ENCODE results near the gene TUFM. TPM values are rescaled to one million over a fixed set of nuclear protein-coding genes. Genes with fewer than 3 reads are reported as not detected.

The TUFM gene
- total RNA-seq, 1 donor from 2014 or later = 122 TPM

GRCh38 chr16:28839004-28839639, 7.0 kb downstream of the TUFM start:
- H3K27ac Mint-ChIP-seq = peak overlapping the region; percentile 64

GRCh38 chr16:28838558-28838918, 7.6 kb downstream of the TUFM start:
- TF ChIP-seq CTCF (IDR thresholded peaks at IDR 0.05; ENCODE audit: unreplicated experiment) = no peak
- Mint-ChIP-seq H3K27ac (no peak overlapping the region), H3K4me1 (no peaks in the 10 kb centered on the region), H3K9me3 (no peaks in the 10 kb centered on the region), H3K27me3 (ENCODE audit: low read depth) (no peaks in the 10 kb centered on the region), H3K4me3 (no peak overlapping the region), H3K36me3 (peaks cover 32% of the 10 kb centered on the region)
- DNase-seq (ENCODE audit: low spot score in 2 of 2, unreplicated experiment in 2 of 2) = no peak

More at GRCh38 chr16:28839004-28839639, 7.0 kb downstream of the TUFM start:
- no peaks in the 10 kb centered on the region for H3K27me3 Mint-ChIP-seq (ENCODE audit: low read depth)
- no peak for TF ChIP-seq CTCF (IDR thresholded peaks at IDR 0.05; ENCODE audit: unreplicated experiment)
- H3K4me1 Mint-ChIP-seq = no peaks in the 10 kb centered on the region
- no peak for DNase-seq (ENCODE audit: low spot score in 2 of 2, unreplicated experiment in 2 of 2)
- H3K4me3 Mint-ChIP-seq = no peak overlapping the region
- no peaks in the 10 kb centered on the region for H3K9me3 Mint-ChIP-seq
- peaks cover 29% of the 10 kb centered on the region for H3K36me3 Mint-ChIP-seq

GRCh38 chr16:28837672-28838557, 8.2 kb downstream of the TUFM start:
- Mint-ChIP-seq H3K27ac (no peak overlapping the region), H3K4me3 (no peak overlapping the region), H3K27me3 (ENCODE audit: low read depth) (no peaks in the 10 kb centered on the region), H3K4me1 (no peaks in the 10 kb centered on the region), H3K9me3 (no peaks in the 10 kb centered on the region), H3K36me3 (peaks cover 36% of the 10 kb centered on the region)
- TF ChIP-seq CTCF (IDR thresholded peaks at IDR 0.05; ENCODE audit: unreplicated experiment) = no peak
- no peak for DNase-seq (ENCODE audit: low spot score in 2 of 2, unreplicated experiment in 2 of 2)

- Mint-ChIP-seq H3K27ac (no peak overlapping the region), H3K36me3 (peaks cover 44% of the 10 kb centered on the region), H3K4me3 (no peak overlapping the region), H3K27me3 (ENCODE audit: low read depth) (no peaks in the 10 kb centered on the region), H3K4me1 (no peaks in the 10 kb centered on the region), H3K9me3 (no peaks in the 10 kb centered on the region)
- DNase-seq (ENCODE audit: low spot score in 2 of 2, unreplicated experiment in 2 of 2) = no peak
- no peak for TF ChIP-seq CTCF (IDR thresholded peaks at IDR 0.05; ENCODE audit: unreplicated experiment)
These were observed 9.4 kb downstream of the TUFM start for GRCh38 chr16:28836761-28837064.

GRCh38 chr16:28835864-28836760, 10.0 kb downstream of the TUFM start:
- no peak overlapping the region for H3K4me3 Mint-ChIP-seq
- H3K27ac Mint-ChIP-seq = no peak overlapping the region
- H3K27me3 Mint-ChIP-seq (ENCODE audit: low read depth) = no peaks in the 10 kb centered on the region
- no peak for TF ChIP-seq CTCF (IDR thresholded peaks at IDR 0.05; ENCODE audit: unreplicated experiment)
- H3K9me3 Mint-ChIP-seq = no peaks in the 10 kb centered on the region
- H3K36me3 Mint-ChIP-seq = peaks cover 44% of the 10 kb centered on the region
- H3K4me1 Mint-ChIP-seq = no peaks in the 10 kb centered on the region
- DNase-seq (ENCODE audit: low spot score in 2 of 2, unreplicated experiment in 2 of 2) = no peak

Measured in mesothelial cell of epicardium (in vitro differentiated cells).